ENCODE data around the gene CD58. TPM values are rescaled to one million over a fixed set of nuclear protein-coding genes. Genes with fewer than 3 reads are reported as not detected.
"Not testable (repeated sequence)": the region's sequence is repeated elsewhere in the genome, so short reads cannot be mapped to it uniquely, and the experiment has no call there.

The CD58 gene
- total RNA-seq, 1 donor from 2014 or later, result 31.0 TPM

DNA sequence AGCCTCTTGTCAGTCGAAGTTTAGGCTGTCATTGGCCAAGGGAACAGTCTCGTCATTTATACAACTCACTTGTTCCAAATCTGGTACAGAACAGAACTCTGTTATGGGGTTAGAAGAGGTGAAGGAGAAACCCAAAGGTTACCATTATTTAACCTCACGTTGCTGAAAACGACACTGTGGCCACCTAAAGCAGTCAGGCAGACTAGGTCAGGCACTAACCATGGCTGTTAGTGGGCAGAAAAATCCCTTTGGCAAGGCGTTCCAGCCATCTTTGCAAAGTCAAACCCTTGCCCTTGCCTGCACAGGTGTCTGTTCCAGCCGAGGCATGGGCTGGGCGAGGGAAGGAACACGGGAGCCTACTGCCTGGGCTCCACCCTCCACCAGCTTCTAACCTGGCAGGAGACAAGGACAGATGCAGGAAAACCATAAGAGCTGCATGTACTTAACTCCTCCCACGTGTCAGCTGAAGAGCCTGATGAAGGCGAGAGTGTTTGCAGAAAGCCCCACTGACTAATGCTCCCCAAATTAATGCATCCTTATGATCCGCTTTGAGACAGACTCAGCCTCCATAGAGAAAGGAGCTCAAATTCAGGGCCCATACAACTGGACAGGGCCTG, 27.7 kb upstream of the CD58 start:
- DNase-seq; H3K36me3 Mint-ChIP-seq (ENCODE audit: low read depth); H3K27me3 Mint-ChIP-seq; H3K27ac Mint-ChIP-seq; intact Hi-C loops (cut with micrococcal nuclease); H3K4me1 Mint-ChIP-seq; H3K9me3 Mint-ChIP-seq; H3K4me3 Mint-ChIP-seq: not testable (repeated sequence)

DNA sequence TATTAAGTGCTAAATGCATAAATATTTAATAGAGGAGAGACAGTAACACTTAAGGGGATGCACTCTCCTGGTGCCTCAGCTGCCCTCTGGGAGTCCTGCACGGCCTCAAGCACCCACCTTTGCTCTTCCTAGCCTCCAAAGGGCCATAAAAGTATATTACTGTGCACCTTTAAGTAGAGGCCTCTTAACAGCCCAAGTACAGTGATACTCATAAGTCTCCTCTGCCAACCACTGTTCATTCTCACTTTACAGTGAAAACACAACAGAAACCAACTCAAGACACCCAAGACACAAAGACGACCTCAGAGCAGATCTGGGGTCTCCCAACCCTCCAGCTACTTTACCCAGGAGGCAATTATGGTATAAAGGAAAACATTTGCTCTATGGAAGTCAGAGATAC, 26.6 kb upstream of the CD58 start:
- not testable (repeated sequence) for H3K27me3 Mint-ChIP-seq; H3K9me3 Mint-ChIP-seq; H3K4me3 Mint-ChIP-seq; H3K27ac Mint-ChIP-seq; H3K4me1 Mint-ChIP-seq; H3K36me3 Mint-ChIP-seq (ENCODE audit: low read depth); DNase-seq
- intact Hi-C loops (cut with micrococcal nuclease), result loop anchor here (2.0 kb wide), 1 partner anchor 459 kb away; no protein-coding TSS in a partner anchor

GRCh38 chr1:116596742-116597307, 26.0 kb upstream of the CD58 start:
- intact Hi-C loops (cut with micrococcal nuclease), result loop anchor here (1.0 to 2.0 kb wide), 2 partner anchors 23 to 458 kb away; no protein-coding TSS in a partner anchor
- not testable (repeated sequence) for H3K36me3 Mint-ChIP-seq (ENCODE audit: low read depth); H3K27me3 Mint-ChIP-seq; H3K4me3 Mint-ChIP-seq; H3K4me1 Mint-ChIP-seq; DNase-seq; H3K27ac Mint-ChIP-seq; H3K9me3 Mint-ChIP-seq

DNA sequence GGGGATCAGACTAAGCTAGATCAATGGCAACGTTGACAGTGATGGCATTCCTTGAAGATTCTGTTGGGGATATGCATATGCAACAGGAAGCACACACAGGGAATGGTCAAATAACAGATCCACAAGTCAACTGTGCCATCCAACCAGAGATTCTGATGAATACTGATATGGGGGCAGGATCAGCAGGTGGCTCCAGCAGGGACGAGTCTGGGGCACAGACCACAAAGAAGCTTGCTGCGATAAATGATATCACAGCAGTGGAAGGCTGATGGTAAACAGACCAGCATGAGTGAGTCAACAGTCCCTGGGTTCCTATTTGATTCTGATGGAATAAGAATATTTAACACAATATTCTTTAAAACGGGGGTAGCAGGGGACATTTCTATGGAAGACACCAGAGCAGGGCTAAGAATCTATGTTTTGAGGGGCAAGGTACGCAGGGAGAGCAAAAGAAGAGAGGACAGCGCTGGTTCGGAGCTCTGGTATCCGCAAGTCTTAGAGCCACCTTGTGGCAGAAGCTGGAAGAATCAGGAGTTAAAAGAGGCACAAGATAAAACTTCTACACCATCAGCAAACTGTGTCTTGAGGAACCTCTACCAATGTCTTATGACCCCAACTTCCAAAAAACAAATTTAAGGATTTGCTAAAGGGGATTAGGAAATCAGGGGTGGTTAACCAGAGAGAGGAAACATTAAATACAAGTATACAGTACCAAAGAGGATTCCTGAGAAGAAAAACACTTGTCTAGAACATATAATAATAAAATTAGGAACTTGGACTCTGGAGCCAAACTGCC, 25.3 kb upstream of the CD58 start:
- not testable (repeated sequence) for H3K27ac Mint-ChIP-seq; H3K27me3 Mint-ChIP-seq; H3K36me3 Mint-ChIP-seq (ENCODE audit: low read depth); H3K4me1 Mint-ChIP-seq; H3K9me3 Mint-ChIP-seq
- H3K4me3 Mint-ChIP-seq, result peak overlapping the region; percentile 63
- peak; percentile 83 for DNase-seq
- intact Hi-C loops (cut with micrococcal nuclease), result loop anchor here (1.0 to 2.0 kb wide), 2 partner anchors 22 to 457 kb away; no protein-coding TSS in a partner anchor

- intact Hi-C loops (cut with micrococcal nuclease); DNase-seq; H3K36me3 Mint-ChIP-seq (ENCODE audit: low read depth); H3K4me3 Mint-ChIP-seq; H3K27me3 Mint-ChIP-seq; H3K9me3 Mint-ChIP-seq; H3K27ac Mint-ChIP-seq; H3K4me1 Mint-ChIP-seq: not testable (repeated sequence)
Measured at GRCh38 chr1:116595065-116595840, 24.4 kb upstream of the CD58 start.

- H3K27me3 Mint-ChIP-seq; intact Hi-C loops (cut with micrococcal nuclease); H3K9me3 Mint-ChIP-seq; H3K36me3 Mint-ChIP-seq (ENCODE audit: low read depth); H3K27ac Mint-ChIP-seq; H3K4me3 Mint-ChIP-seq; DNase-seq: not testable (repeated sequence)
- H3K4me1 Mint-ChIP-seq, result peaks cover 10% of the 10 kb centered on the region
Measured at GRCh38 chr1:116593977-116594376, 23.2 kb upstream of the CD58 start.

DNA sequence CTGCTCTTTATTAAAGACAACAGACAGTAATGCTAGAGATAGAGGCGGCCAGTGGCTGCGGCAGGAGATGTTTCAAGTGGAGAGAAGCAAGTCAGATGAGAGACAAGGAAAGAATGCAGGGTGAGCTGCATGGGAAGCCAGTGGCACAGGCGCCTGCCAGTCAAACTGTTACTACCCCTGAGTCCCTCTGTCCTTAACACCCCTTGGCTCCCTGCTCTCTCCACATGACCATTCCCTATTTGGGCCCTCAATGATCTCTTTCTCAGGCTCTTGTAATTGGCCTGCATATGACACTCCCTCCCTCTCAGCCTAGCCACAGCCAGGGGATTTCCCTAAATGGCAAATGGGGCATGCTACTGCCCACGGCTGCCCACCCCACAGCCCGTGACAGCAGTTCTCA, 22.6 kb upstream of the CD58 start:
- H3K36me3 Mint-ChIP-seq (ENCODE audit: low read depth); intact Hi-C loops (cut with micrococcal nuclease); H3K27ac Mint-ChIP-seq; H3K9me3 Mint-ChIP-seq; H3K4me3 Mint-ChIP-seq; H3K27me3 Mint-ChIP-seq; DNase-seq: not testable (repeated sequence)
- H3K4me1 Mint-ChIP-seq, result peaks cover 10% of the 10 kb centered on the region

GRCh38 chr1:116591951-116592605, 21.3 kb upstream of the CD58 start:
- H3K36me3 Mint-ChIP-seq (ENCODE audit: low read depth); intact Hi-C loops (cut with micrococcal nuclease); H3K9me3 Mint-ChIP-seq; H3K4me3 Mint-ChIP-seq; DNase-seq; H3K27ac Mint-ChIP-seq; H3K27me3 Mint-ChIP-seq: not testable (repeated sequence)
- H3K4me1 Mint-ChIP-seq, result peaks cover 13% of the 10 kb centered on the region

GRCh38 chr1:116591006-116591950, 20.5 kb upstream of the CD58 start:
- H3K4me3 Mint-ChIP-seq; H3K9me3 Mint-ChIP-seq; H3K36me3 Mint-ChIP-seq (ENCODE audit: low read depth); DNase-seq; intact Hi-C loops (cut with micrococcal nuclease); H3K27me3 Mint-ChIP-seq; H3K27ac Mint-ChIP-seq: not testable (repeated sequence)
- peaks cover 12% of the 10 kb centered on the region for H3K4me1 Mint-ChIP-seq

GRCh38 chr1:116590359-116591005, 19.7 kb upstream of the CD58 start:
- H3K9me3 Mint-ChIP-seq; H3K36me3 Mint-ChIP-seq (ENCODE audit: low read depth); H3K27ac Mint-ChIP-seq; H3K27me3 Mint-ChIP-seq; DNase-seq; H3K4me1 Mint-ChIP-seq; H3K4me3 Mint-ChIP-seq; intact Hi-C loops (cut with micrococcal nuclease): not testable (repeated sequence)

DNA sequence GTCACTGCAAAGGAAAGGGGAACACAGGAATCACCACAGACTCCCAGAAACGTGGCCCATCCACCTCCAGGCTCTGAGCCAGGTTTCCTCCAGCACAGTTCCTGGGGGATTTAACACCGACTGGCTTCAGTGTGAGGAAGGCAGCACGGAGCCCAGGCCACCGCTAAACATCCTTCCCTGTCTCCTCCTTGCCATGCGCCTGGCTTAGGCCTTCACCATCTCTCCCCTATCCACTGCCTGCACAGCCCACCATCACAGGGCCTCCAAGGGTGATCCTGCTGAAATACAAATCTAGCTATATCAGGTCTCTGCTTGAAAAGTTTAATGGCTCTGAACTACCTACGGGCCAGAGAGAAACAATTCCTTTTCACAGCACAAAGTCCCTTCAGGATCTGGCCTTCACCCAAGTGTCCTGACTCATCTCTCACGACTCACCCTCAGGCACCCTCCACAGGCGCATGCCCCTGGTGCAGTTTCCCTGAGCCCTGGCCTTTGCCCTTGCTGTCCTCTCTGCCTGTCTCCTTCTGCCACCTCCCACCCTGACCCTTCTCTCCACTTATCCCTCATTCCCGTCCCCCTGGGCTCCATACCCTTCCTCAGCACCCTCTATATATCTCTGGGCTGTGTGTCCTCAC, 18.4 kb upstream of the CD58 start:
- H3K9me3 Mint-ChIP-seq; H3K4me3 Mint-ChIP-seq; H3K36me3 Mint-ChIP-seq (ENCODE audit: low read depth); intact Hi-C loops (cut with micrococcal nuclease); H3K4me1 Mint-ChIP-seq; DNase-seq; H3K27me3 Mint-ChIP-seq; H3K27ac Mint-ChIP-seq: not testable (repeated sequence)
